DOHH2 (cell line): ENCODE measurements around the gene FNIP2.

ENCODE experiments used
- H3F3A ChIP-seq: fragments of 200-600 bp; sonication (generic), shearing (Covaris generic); 2 replicates; pipeline ENCODE4 v1.6.0; 2016; ENCODE audit warnings: antibody characterized with exemption, mild to moderate bottlenecking; ENCODE audit not compliant: control insufficient read depth, insufficient read depth
- H3K27ac ChIP-seq: fragments of 200-600 bp; sonication (generic); 2 replicates; pipeline ENCODE4 v1.5.1; 2014; ENCODE audit warnings: low read depth, mild to moderate bottlenecking, low read length, moderate library complexity
- H3K27me3 ChIP-seq: fragments of 200-600 bp; sonication (generic); 2 replicates; pipeline ENCODE4 v1.6.1; 2014; ENCODE audit warnings: mild to moderate bottlenecking, low read length, mixed read lengths; ENCODE audit not compliant: control insufficient read depth
- H3K36me3 ChIP-seq: fragments of 200-600 bp; sonication (generic); 2 replicates; pipeline ENCODE4 v1.6.1; 2014; ENCODE audit warnings: mild to moderate bottlenecking, low read length, moderate library complexity, mixed read lengths; ENCODE audit not compliant: control insufficient read depth
- H3K4me1 ChIP-seq: fragments of 200-600 bp; sonication (generic); 2 replicates; pipeline ENCODE4 v1.6.1; 2014; ENCODE audit warnings: mild to moderate bottlenecking, low read length, mixed read lengths; ENCODE audit not compliant: control insufficient read depth
- H3K4me2 ChIP-seq: fragments of 200-600 bp; sonication (generic); 2 replicates; pipeline ENCODE4 v1.6.0; 2014; ENCODE audit warnings: mild to moderate bottlenecking, low read length, moderate library complexity
- H3K4me3 ChIP-seq: fragments of 200-600 bp; sonication (generic); 2 replicates; pipeline ENCODE4 v1.5.1; 2014; ENCODE audit warnings: mild to moderate bottlenecking, low read length, mixed read lengths
- H3K79me2 ChIP-seq: fragments of 200-600 bp; sonication (generic); 2 replicates; pipeline ENCODE4 v1.6.1; 2014; ENCODE audit warnings: mild to moderate bottlenecking, low read length, mixed read lengths; ENCODE audit not compliant: control insufficient read depth
- H3K9me2 ChIP-seq: fragments of 200-600 bp; sonication (generic); replicated peaks from 2 replicates; pipeline ENCODE4 v1.6.1; 2014; ENCODE audit warnings: mild to moderate bottlenecking, low read length, mixed read lengths; ENCODE audit not compliant: control insufficient read depth
- H3K9me3 ChIP-seq: fragments of 200-600 bp; sonication (generic); 2 replicates; pipeline ENCODE4 v1.6.1; 2014; ENCODE audit warnings: antibody characterized with exemption, low read length, mixed read lengths; ENCODE audit not compliant: control insufficient read depth, insufficient read depth
- H4K20me1 ChIP-seq: fragments of 200-600 bp; sonication (generic); 2 replicates; pipeline ENCODE4 v1.6.0; 2014; ENCODE audit warnings: low read depth, mild to moderate bottlenecking, antibody characterized with exemption, low read length, moderate library complexity; ENCODE audit not compliant: control insufficient read depth, insufficient read depth
- EZH2phosphoT487 ChIP-seq: fragments of 200-600 bp; sonication (generic); IDR thresholded peaks from 2 replicates; pipeline ENCODE4 v1.6.1; 2017; ENCODE audit warnings: borderline replicate concordance, mild to moderate bottlenecking, antibody characterized with exemption, low read length, moderate library complexity, mixed read lengths
- TF ChIP-seq, protein P1 (sequence below): fragments of 200-600 bp; sonication (generic); IDR thresholded peaks from one replicate; pipeline ENCODE4 v1.5.1; 2014; ENCODE audit warnings: antibody characterized with exemption, mild to moderate bottlenecking, low read depth, low read length; ENCODE audit not compliant: poor library complexity, severe bottlenecking

Gene FNIP2

DNA sequence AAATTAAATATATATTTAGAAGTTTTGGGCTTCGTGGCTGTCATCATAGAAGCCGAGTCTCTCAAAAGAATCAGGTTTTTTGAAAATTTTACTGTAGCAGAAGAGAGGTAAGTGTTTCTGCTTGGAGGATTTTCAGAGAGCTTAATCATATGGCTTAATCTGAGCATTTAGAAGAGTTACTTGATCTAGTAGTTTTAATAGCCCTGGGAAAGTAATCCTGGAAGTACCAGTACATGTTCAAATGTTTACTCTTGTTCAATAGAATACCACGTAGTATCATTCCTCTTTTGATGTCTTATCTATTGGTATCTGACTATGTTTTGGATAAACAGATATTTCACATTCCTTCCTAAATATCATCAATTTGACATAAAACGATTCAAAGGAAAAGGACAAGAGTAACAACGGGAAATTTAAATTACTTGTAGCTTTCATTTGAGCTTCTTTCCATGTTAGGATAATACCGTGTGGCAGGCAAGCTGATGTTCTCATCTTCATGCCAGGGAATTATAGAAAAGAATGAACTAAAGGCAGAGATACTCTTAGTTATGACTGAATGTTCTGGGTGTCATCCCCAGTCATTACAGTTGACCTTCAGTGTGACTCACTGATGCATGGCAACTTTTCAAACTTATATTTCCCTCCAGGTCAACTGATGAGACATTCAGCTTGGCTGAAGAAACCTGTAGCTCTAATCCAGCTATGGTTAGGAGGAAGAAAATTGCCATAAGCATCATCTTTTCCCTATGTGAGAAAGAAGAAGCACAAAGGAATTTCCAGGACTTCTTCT is 89.8 kb downstream of the FNIP2 start:
- peaks cover 5% of the 10 kb centered on the region; the same call in 1 of the 2 replicates for H4K20me1 ChIP-seq
- no peaks in the 10 kb centered on the region for H3K9me2 ChIP-seq
- H3K27me3 ChIP-seq, result no peaks in the 10 kb centered on the region
- H3K27ac ChIP-seq, result no peak overlapping the region
- no peak overlapping the region for H3K4me2 ChIP-seq
- no peaks in the 10 kb centered on the region; the same call in 1 of the 2 replicates for H3F3A ChIP-seq
- H3K36me3 ChIP-seq, result no peaks in the 10 kb centered on the region
- no peak for TF ChIP-seq EZH2phosphoT487
- no peaks in the 10 kb centered on the region for H3K9me3 ChIP-seq
- peaks cover 21% of the 10 kb centered on the region for H3K4me1 ChIP-seq
- no peaks in the 10 kb centered on the region for H3K79me2 ChIP-seq
- H3K4me3 ChIP-seq, result no peak overlapping the region

DNA sequence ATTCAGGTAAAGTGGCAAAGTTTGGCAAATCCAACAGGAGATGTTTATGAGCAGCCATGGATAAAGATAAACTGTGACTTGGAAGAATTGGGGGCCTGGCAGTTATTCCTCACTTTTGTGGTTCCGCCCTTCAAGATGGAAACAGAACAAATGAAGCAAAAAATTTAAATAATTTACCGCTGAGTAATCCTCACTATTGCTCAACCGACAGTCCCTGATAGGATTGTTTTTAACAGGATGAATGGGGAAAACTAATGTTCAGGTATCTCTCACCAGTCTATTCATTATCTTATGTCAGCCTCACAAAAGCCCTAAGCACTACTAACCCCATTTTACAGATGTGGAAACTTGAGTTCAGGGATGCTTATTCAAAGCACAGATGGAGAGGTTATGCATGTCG is 90.8 kb downstream of the FNIP2 start:
- Histone ChIP-seq H3K36me3 (no peaks in the 10 kb centered on the region), H3K4me3 (no peak overlapping the region), H3K4me1 (peaks cover 21% of the 10 kb centered on the region), H3K27me3 (no peaks in the 10 kb centered on the region), H3K27ac (no peak overlapping the region), H3K9me3 (no peaks in the 10 kb centered on the region), H3K79me2 (no peaks in the 10 kb centered on the region), H3K4me2 (no peak overlapping the region), H3K9me2 (no peaks in the 10 kb centered on the region), H3F3A (no peaks in the 10 kb centered on the region; the same call in 1 of the 2 replicates), H4K20me1 (peaks cover 5% of the 10 kb centered on the region; the same call in 1 of the 2 replicates)
- TF ChIP-seq, protein P1, sequence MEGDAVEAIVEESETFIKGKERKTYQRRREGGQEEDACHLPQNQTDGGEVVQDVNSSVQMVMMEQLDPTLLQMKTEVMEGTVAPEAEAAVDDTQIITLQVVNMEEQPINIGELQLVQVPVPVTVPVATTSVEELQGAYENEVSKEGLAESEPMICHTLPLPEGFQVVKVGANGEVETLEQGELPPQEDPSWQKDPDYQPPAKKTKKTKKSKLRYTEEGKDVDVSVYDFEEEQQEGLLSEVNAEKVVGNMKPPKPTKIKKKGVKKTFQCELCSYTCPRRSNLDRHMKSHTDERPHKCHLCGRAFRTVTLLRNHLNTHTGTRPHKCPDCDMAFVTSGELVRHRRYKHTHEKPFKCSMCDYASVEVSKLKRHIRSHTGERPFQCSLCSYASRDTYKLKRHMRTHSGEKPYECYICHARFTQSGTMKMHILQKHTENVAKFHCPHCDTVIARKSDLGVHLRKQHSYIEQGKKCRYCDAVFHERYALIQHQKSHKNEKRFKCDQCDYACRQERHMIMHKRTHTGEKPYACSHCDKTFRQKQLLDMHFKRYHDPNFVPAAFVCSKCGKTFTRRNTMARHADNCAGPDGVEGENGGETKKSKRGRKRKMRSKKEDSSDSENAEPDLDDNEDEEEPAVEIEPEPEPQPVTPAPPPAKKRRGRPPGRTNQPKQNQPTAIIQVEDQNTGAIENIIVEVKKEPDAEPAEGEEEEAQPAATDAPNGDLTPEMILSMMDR, result no peak
- TF ChIP-seq EZH2phosphoT487, result no peak

DNA sequence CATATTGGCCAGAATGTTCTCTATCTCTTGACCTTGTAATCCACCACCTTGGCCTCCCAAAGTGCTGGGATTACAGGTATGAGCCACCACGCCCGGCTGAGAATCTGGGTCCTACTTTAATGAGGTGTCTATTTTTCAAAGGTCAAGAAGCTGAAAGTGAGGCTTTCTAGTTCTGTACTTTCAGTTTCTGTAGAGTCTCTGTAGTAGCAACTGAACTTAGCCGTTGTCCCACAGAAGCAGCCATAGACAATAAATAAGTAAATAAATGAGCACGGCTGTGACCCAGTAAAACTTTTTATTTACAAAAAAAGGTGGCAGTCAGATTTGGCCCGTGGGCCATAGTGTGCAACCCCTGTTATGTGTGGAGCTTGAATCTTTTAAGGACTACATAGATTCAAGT is 92.0 kb downstream of the FNIP2 start:
- Histone ChIP-seq H3K27ac (no peak overlapping the region), H3K27me3 (no peaks in the 10 kb centered on the region), H3K36me3 (no peaks in the 10 kb centered on the region), H3K4me2 (no peak overlapping the region), H3K4me3 (no peak overlapping the region), H3K79me2 (no peaks in the 10 kb centered on the region), H3K9me2 (no peaks in the 10 kb centered on the region), H3K4me1 (peaks cover 21% of the 10 kb centered on the region), H3K9me3 (no peaks in the 10 kb centered on the region), H3F3A (no peaks in the 10 kb centered on the region; the same call in 1 of the 2 replicates), H4K20me1 (peaks cover 5% of the 10 kb centered on the region; the same call in 1 of the 2 replicates)
- TF ChIP-seq EZH2phosphoT487, result no peak
- TF ChIP-seq, protein P1, result no peak

DNA sequence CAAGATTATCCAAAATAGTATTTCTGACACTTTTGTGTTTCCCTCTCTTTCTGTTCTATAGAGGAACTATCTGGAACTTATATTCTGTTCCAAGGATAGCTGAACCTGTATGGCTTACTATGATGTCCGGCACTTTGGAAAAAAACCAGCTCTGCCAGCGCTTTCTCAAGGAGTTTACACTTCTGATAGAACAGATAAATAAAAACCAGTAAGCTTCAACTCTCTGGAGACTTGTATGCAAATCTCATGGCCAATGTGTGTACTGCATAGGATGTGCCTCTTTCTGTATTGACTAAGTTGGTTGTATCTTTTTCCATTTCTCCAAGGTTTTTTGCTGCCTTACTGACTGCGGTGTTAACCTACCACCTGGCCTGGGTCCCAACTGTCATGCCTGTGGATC is 92.5 kb downstream of the FNIP2 start:
- no peaks in the 10 kb centered on the region for H3K36me3 ChIP-seq
- peaks cover 21% of the 10 kb centered on the region for H3K4me1 ChIP-seq
- no peak overlapping the region for H3K4me3 ChIP-seq
- H3K9me3 ChIP-seq, result no peaks in the 10 kb centered on the region
- H4K20me1 ChIP-seq, result peaks cover 5% of the 10 kb centered on the region; the same call in 1 of the 2 replicates
- H3K79me2 ChIP-seq, result no peaks in the 10 kb centered on the region
- no peak overlapping the region for H3K27ac ChIP-seq
- H3K9me2 ChIP-seq, result no peaks in the 10 kb centered on the region
- H3K4me2 ChIP-seq, result no peak overlapping the region
- TF ChIP-seq EZH2phosphoT487, result no peak
- TF ChIP-seq, protein P1, result no peak
- no peaks in the 10 kb centered on the region; the same call in 1 of the 2 replicates for H3F3A ChIP-seq
- H3K27me3 ChIP-seq, result no peaks in the 10 kb centered on the region
